ENCODE measurements around the gene MECR.

The MECR gene

DNA sequence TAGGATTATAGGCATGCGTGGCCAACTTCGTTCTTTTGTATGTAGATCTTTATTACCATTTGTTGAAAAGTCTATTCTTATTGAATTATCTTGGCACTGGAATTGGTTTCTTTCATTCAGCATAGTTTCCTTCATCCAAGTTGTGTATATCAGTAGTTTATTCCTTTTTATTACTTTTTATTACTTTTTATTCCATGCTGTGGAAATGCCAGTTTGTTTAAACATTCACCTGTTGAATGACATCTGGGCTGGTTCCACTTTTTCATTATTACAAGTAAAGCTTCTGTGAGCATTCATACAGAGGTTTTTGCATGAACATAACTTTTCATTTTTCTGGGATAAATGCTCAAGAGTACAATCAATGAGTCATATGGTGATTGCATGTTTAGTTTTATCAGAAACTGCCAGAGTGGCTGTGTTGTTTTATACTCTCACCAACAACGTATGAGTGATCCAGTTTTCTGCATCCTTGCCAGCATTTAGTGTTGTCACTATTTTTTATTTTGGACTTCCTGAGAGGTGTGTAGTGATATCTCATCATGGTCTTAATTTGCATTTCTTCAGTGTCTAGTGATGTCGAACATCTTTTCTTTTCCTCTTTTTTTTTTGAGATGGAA, 34.1 kb upstream of the MECR start:
- CTCF ChIA-PET: no interaction called here
- no peak for DNase-seq (ENCODE audit: low spot score)
- no peak overlapping the region for H3K27ac ChIP-seq
- TF ChIP-seq, protein P1, sequence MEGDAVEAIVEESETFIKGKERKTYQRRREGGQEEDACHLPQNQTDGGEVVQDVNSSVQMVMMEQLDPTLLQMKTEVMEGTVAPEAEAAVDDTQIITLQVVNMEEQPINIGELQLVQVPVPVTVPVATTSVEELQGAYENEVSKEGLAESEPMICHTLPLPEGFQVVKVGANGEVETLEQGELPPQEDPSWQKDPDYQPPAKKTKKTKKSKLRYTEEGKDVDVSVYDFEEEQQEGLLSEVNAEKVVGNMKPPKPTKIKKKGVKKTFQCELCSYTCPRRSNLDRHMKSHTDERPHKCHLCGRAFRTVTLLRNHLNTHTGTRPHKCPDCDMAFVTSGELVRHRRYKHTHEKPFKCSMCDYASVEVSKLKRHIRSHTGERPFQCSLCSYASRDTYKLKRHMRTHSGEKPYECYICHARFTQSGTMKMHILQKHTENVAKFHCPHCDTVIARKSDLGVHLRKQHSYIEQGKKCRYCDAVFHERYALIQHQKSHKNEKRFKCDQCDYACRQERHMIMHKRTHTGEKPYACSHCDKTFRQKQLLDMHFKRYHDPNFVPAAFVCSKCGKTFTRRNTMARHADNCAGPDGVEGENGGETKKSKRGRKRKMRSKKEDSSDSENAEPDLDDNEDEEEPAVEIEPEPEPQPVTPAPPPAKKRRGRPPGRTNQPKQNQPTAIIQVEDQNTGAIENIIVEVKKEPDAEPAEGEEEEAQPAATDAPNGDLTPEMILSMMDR (conservative IDR thresholded peaks at IDR 0.05; ENCODE audit: low read depth): no peak
- POLR2A ChIA-PET (ENCODE audit: low non-redundant PET): no interaction called here

DNA sequence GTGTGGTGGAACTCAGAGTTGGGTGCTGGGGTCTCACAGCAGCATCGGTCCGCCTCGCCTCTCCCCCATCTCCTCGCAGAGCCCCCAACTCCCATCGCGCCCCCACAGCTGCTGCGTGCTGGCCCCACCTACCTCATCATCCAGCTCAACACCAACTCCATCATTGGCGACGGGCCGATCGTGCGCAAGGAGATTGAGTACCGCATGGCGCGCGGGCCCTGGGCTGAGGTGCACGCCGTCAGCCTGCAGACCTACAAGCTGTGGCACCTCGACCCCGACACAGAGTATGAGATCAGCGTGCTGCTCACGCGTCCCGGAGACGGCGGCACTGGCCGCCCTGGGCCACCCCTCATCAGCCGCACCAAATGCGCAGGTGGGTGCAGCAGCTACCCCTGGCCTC, 29.8 kb upstream of the MECR start:
- no peak overlapping the region for H3K27ac ChIP-seq
- no peak for DNase-seq (ENCODE audit: low spot score)
- TF ChIP-seq, protein P1 (conservative IDR thresholded peaks at IDR 0.05; ENCODE audit: low read depth): no peak
- CTCF ChIA-PET: interaction anchor here (0.6 to 0.7 kb wide), 3 partner anchors 187 to 1655 kb away, joined by 3 to 4 read pairs (median 4); no protein-coding TSS in a partner anchor
- POLR2A ChIA-PET (ENCODE audit: low non-redundant PET): no interaction called here

DNA sequence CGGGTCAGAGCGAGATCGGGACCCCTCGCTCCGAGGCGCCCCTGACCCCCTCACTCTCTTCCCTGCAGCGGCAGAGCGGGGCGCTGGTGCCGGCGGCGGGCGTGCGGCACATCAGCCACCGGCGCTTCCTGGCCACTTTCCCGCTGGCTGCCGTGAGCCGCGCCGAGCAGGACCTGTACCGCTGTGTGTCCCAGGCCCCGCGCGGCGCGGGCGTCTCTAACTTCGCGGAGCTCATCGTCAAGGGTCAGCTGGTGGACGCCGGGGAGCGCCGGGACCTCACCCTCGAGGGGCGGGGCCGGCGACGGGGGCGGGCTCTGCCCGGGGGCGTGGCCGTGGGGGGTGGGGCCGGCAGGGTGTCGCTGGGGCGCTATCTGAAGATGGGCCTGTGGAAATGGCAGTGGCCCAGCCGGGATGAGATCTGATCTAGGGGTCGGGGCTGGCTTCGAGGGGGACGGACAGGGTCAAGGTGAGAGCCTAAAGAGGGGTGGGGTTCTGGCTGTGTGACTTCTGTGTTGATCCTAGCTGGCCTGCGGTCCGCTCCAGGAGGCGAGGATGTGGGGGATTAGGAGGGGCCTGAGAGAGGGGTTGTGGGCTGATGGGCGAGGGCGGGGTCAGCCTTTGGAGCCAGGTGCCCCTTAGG, 29.2 kb upstream of the MECR start:
- TF ChIP-seq, protein P1 (conservative IDR thresholded peaks at IDR 0.05; ENCODE audit: low read depth): no peak
- ChIA-PET CTCF (interaction anchor here (0.8 kb wide), 1 partner anchor 1120 kb away, joined by 5 read pairs; no protein-coding TSS in a partner anchor), POLR2A (ENCODE audit: low non-redundant PET) (no interaction called here)
- peak; percentile 73 for DNase-seq (ENCODE audit: low spot score)
- no peak overlapping the region for H3K27ac ChIP-seq

DNA sequence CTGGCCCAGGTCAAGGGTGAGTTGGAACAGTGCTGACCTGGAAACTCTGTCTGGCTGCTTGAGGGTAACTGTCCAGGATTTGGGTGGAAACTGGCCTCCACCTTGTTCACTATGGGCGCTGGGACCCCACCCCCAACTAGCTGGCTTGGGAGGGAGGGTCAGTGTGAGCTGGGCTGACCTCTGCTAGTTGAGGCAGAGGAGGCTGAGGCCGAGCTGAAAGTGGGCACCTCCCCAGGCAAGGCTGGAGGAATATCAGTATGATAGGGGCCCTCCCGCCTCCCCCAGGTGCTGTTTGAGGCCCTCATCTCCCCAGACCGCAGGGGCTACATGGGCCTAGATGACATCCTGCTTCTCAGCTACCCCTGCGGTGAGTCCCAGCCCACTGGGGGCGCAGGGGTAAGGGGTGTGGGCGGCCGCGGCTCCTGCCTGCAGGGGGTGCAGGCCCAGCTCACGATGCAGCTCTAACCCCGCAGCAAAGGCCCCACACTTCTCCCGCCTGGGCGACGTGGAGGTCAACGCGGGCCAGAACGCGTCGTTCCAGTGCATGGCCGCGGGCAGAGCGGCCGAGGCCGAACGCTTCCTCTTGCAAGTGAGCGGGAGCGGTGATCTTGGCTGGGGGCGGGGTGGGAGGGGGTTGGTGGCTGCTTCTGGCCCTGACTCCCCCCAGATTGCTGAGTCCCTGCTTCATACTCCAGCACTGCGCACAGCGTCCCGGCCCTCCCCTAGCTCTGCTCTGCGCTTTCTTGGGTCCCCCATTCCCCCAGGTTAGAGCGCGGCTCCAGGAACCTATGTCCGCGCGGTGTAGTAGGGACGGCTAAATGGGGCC, 28.5 kb upstream of the MECR start:
- H3K27ac ChIP-seq: no peak overlapping the region
- TF ChIP-seq, protein P1 (conservative IDR thresholded peaks at IDR 0.05; ENCODE audit: low read depth): no peak
- ChIA-PET POLR2A (ENCODE audit: low non-redundant PET) (no interaction called here), CTCF (interaction anchor here (0.8 to 1.5 kb wide), 2 partner anchors 23 to 1121 kb away, joined by 5 read pairs; partner anchors contain the start of gene PTPRU)
- no peak for DNase-seq (ENCODE audit: low spot score)

DNA sequence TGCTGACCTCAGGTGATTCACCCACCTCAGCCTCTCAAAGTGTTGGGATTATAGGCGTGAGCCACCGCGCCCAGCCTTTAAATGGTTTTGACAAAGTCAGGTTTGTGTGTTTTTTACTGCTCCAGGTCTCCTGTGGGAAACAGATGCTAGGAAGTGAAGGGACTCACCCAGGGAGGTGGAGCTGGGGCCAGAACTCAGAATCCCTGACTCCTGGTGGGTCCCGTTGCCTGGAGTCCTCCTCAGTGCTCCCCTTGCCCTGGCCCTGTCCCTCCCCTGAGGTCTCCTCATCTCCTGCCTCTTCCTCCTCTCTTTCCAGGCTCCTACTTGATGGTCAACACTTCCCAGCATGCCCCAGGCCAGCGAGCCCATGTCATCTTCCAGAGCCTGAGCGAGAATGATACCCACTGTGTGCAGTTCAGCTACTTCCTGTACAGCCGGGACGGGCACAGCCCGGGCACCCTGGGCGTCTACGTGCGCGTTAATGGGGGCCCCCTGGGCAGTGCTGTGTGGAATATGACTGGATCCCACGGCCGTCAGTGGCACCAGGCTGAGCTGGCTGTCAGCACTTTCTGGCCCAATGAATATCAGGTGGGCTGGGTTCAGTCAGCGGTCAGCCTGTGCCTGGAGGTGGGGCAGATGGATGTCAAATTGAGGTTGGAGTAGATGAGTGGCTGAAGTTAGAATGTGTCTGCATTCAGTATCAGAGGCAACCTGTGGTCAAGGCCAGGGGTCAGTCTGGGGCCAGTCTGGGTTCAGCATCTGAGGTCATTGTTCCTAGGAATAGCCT, 27.6 kb upstream of the MECR start:
- peak overlapping the region; percentile 4; the same call in 1 of the 2 replicates for H3K27ac ChIP-seq
- no peak for DNase-seq (ENCODE audit: low spot score)
- POLR2A ChIA-PET (ENCODE audit: low non-redundant PET): no interaction called here
- TF ChIP-seq, protein P1 (conservative IDR thresholded peaks at IDR 0.05; ENCODE audit: low read depth): no peak
- CTCF ChIA-PET: interaction anchor here (1.5 kb wide), 1 partner anchor 22 kb away, joined by 5 read pairs; the partner anchor contains the start of gene PTPRU
